PC-9 (cell line): ENCODE results near the gene DLG1.

ENCODE experiments used
- EZH2 ChIP-seq: fragments of 200-600 bp; sonication (generic); IDR thresholded peaks from 2 replicates; pipeline ENCODE4 v1.8.0; 2017; ENCODE audit warnings: antibody characterized with exemption, low read depth
- TF ChIP-seq, protein P1 (sequence below): fragments of 200-600 bp; sonication (generic); conservative IDR thresholded peaks from 2 replicates; pipeline ENCODE4 v1.6.1; 2017; ENCODE audit warnings: mixed run types, antibody characterized with exemption, mild to moderate bottlenecking, moderate library complexity

DNA sequence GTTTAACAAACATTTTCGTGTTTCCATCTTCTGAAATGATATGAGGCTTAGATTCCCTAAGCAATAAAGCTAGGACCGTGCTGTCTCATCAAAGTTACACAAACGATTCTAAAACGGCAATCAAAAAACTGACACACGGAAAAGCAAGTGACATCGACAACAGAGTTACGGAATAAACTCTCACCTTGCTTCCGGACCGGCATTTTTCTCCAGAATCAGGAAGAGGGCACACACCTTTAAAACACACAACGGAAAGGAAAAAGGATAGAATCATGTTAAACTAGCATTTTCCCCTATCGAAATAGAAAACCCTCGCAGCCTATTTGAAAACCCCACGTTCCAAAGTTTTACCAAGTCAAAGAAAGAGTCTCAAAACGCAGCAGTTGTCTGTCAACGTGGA, 1.4 kb downstream of the DLG1 start:
- TF ChIP-seq EZH2 = no peak
- TF ChIP-seq, protein P1, sequence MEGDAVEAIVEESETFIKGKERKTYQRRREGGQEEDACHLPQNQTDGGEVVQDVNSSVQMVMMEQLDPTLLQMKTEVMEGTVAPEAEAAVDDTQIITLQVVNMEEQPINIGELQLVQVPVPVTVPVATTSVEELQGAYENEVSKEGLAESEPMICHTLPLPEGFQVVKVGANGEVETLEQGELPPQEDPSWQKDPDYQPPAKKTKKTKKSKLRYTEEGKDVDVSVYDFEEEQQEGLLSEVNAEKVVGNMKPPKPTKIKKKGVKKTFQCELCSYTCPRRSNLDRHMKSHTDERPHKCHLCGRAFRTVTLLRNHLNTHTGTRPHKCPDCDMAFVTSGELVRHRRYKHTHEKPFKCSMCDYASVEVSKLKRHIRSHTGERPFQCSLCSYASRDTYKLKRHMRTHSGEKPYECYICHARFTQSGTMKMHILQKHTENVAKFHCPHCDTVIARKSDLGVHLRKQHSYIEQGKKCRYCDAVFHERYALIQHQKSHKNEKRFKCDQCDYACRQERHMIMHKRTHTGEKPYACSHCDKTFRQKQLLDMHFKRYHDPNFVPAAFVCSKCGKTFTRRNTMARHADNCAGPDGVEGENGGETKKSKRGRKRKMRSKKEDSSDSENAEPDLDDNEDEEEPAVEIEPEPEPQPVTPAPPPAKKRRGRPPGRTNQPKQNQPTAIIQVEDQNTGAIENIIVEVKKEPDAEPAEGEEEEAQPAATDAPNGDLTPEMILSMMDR = no peak
